Lower leg skin (tissue), 3 donors: ENCODE data around the gene WDR76.

Experiments used
- POLR2A ChIP-seq, 2 donors: fragments of 450-650 bp; IDR thresholded peaks; one replicate each; pipeline ENCODE4 v1.6.1; 2016 to 2017; ENCODE audit warnings: antibody characterized with exemption in 2 of 2, mild to moderate bottlenecking in 1 of 2, moderate library complexity in 1 of 2
- TF ChIP-seq, protein P1 (sequence below), 3 donors: fragments of 450-650 bp; IDR thresholded peaks; one replicate each; pipeline ENCODE4 v1.5.1; 2016; ENCODE audit warnings: antibody characterized with exemption in 3 of 3, mild to moderate bottlenecking in 3 of 3, moderate library complexity in 2 of 3

GRCh38 chr15:43883571-43883970, 56.8 kb downstream of the WDR76 start:
- TF ChIP-seq POLR2A (IDR thresholded peaks at IDR 0.05), result no peak
- TF ChIP-seq, protein P1, sequence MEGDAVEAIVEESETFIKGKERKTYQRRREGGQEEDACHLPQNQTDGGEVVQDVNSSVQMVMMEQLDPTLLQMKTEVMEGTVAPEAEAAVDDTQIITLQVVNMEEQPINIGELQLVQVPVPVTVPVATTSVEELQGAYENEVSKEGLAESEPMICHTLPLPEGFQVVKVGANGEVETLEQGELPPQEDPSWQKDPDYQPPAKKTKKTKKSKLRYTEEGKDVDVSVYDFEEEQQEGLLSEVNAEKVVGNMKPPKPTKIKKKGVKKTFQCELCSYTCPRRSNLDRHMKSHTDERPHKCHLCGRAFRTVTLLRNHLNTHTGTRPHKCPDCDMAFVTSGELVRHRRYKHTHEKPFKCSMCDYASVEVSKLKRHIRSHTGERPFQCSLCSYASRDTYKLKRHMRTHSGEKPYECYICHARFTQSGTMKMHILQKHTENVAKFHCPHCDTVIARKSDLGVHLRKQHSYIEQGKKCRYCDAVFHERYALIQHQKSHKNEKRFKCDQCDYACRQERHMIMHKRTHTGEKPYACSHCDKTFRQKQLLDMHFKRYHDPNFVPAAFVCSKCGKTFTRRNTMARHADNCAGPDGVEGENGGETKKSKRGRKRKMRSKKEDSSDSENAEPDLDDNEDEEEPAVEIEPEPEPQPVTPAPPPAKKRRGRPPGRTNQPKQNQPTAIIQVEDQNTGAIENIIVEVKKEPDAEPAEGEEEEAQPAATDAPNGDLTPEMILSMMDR (IDR thresholded peaks at IDR 0.05), result no peak
